Heart left ventricle (tissue), 16 donors: ENCODE results near the gene SFT2D2. TPM values are rescaled to one million over a fixed set of nuclear protein-coding genes. Genes with fewer than 3 reads are reported as not detected.

Source experiments
- ATAC-seq, 4 donors: fragments of 200-7000 bp; cut with Tn5 transposase; one replicate each; pipeline ENCODE4 v1.9.1; 2020 to 2022; ENCODE audit warnings: moderate library complexity in 4 of 4, mild to moderate bottlenecking in 3 of 4, moderate number of reproducible peaks in 1 of 4
- DNase-seq, 5 donors: peaks; one replicate each; pipeline ENCODE4 v3.0.0-alpha.2; 2020
- H3K27ac ChIP-seq, 12 donors: fragments of 200-600 bp; sonication (generic) in 4 of 12; one replicate each; pipeline versions ENCODE4 v1.5.0 to v1.8.0; 2016 to 2022; ENCODE audit warnings: mild to moderate bottlenecking in 2 of 12
- H3K27me3 ChIP-seq, 9 donors: fragments of 200-600 bp; sonication (generic) in 2 of 9; one replicate each; pipeline versions ENCODE4 v1.5.1 to v1.8.0; 2016 to 2022; ENCODE audit warnings: mild to moderate bottlenecking in 3 of 9
- H3K36me3 ChIP-seq, 9 donors: fragments of 200-600 bp; sonication (generic) in 2 of 9; one replicate each; pipeline versions ENCODE4 v1.5.0 to v1.8.0; 2018 to 2022; ENCODE audit warnings: mild to moderate bottlenecking in 2 of 9
- H3K4me1 ChIP-seq, 12 donors: fragments of 200-600 bp; sonication (generic) in 4 of 12; one replicate each; pipeline versions ENCODE4 v1.5.0 to v1.8.0; 2016 to 2022; ENCODE audit warnings: mild to moderate bottlenecking in 3 of 12
- H3K4me3 ChIP-seq, 12 donors: fragments of 200-600 bp; sonication (generic) in 4 of 12; one replicate each; pipeline versions ENCODE4 v1.5.0 to v1.8.0; 2017 to 2022; ENCODE audit warnings: mild to moderate bottlenecking in 9 of 12, moderate library complexity in 4 of 12
- H3K9me3 ChIP-seq, 12 donors: fragments of 200-600 bp; sonication (generic) in 4 of 12; one replicate each; pipeline versions ENCODE4 v1.5.0 to v1.8.0; 2016 to 2022; ENCODE audit warnings: mild to moderate bottlenecking in 1 of 12
- POLR2A ChIP-seq, 2 donors: fragments of 450-650 bp; IDR thresholded peaks; one replicate each; pipeline ENCODE4 v1.6.1; 2017; ENCODE audit warnings: antibody characterized with exemption in 2 of 2, mild to moderate bottlenecking in 2 of 2, moderate library complexity in 2 of 2
- whole genome bisulfite sequencing, 4 donors: extraction: QIAGEN DNeasy Blood & Tissue Kit in 2 of 4; methylation state at CpG; one replicate each; pipeline versions ENCODE4 v1.1.5 to v1.1.7; 2013 to 2018; 5-methylcytosine and 5-hydroxymethylcytosine counted together
- intact Hi-C, 10 donors: fragments of 100-400 bp; cut with DNase I; formaldehyde crosslinking; loops; one replicate each; pipeline versions ENCODE4 v1.11.1 to v1.14.2; 2022
- polyA plus RNA-seq, 2 donors: library from polyadenylated mRNA; stranded (reverse); fragments of 200-250 nt; gene quantifications; one replicate each; pipeline ENCODE4 v1.2.3, GENCODE V29; 2013
- total RNA-seq, 9 donors: library from RNA; depleted of rRNA in 2 of 9; stranded (reverse); fragments of >200 nt in 2 of 9; fragmentation: NEBNext Ultra II Directional in 3 of 9; extraction: Animal tissue kit (Norgen Biotek cat#: 25700) in 3 of 9; gene quantifications; one replicate each; pipeline versions ENCODE4 v1.1.0 to v1.2.4, GENCODE V29; 2016 to 2023
- TF ChIP-seq, protein P1 (sequence below), 12 donors: fragments of 200-600 bp; sonication (generic) in 4 of 12; IDR thresholded peaks; one replicate each; pipeline versions ENCODE4 v1.5.0 to v1.8.0; 2018 to 2022; ENCODE audit warnings: antibody characterized with exemption in 12 of 12, mild to moderate bottlenecking in 5 of 12
- donor health status: ischemic (EF 13 %, LVEDD 7.1; RV severe dilation, severe dysfunction).
- donor health status: healthy with polysubstance abuse.
- donor health status: DM: no; HTN: yes; CAD: no.
- donor health status: DM: no; HTN: no; CAD: no.
- donor health status: ischemic (EF 25% LVEDD 6.9; RV normal size, moderate dysfunction).
- donor health status: ischemic (EF 25% LVEDD 5.7; RV mildly dilated, moderate dysfunction).
- donor health status: healthy.
- donor health status: DM: yes; HTN: yes; CAD: no.
- donor health status: ischemic (EF 35%, LVEDD 5.7; RV mildly dilated, moderate dysfunction).
- donor health status: nonischemic (EF 11% LVEDD 7.7; RV severe dilation, severe dysfunction).
- donor health status: DM: yes; HTN: yes; CAD: no.
- donor health status: PGD.
- donor health status: ischemic (EF 29% LVEDD 5.4; RV normal size, mild dysfunction).
- donor health status: nonischemic (EF 23%, LVEDD 6.1; RV moderate dilation, normal function).

Gene SFT2D2
- total and polyA plus RNA-seq, 11 donors, result 2.7 to 48.7 (median 14.7) TPM

DNA sequence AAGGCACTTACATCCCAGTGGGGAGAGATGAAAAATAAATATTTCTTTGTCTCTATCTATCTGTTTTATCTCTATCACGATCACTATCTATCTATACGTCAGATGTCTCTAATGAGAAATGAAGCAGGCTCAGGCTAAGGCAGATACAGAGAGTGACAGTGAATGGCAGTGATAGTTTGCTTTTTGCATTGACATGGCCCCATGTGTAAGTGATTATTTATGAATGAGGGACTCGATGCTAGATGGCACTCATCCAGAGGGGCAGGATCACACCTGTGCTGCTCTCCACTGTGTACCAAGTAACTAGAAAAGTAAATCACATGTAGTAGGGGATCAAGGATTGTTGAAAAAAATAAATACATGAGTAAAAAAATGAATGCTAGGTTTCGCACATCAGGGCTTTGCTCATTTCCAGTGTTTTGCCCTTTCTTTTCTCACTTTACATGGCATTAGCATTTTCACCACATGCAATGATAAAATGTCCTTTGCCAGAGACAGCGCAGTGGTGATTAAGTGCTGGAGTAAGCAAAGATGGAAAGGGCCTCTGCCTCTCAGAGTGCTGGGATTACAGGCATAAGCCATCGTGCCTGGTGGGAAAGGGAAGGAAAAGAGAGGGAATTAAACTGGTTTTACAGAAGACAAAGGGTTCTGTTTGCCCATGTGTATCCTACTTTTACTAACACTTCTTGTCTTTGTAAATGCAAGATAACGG lies 71.4 kb downstream of the SFT2D2 start:
- Histone ChIP-seq H3K4me3 (no peak overlapping the region), H3K27ac (no peak overlapping the region), H3K36me3 (no peaks in the 10 kb centered on the region), H3K9me3 (no peaks in the 10 kb centered on the region), H3K4me1 (peaks cover 0 to 9% (median 0%) of the 10 kb centered on the region in 12 donors), H3K27me3 (no peaks in the 10 kb centered on the region)
- intact Hi-C loops, result no loop called here
- ATAC-seq (no peak), DNase-seq (no peak)
- TF ChIP-seq, protein P1, sequence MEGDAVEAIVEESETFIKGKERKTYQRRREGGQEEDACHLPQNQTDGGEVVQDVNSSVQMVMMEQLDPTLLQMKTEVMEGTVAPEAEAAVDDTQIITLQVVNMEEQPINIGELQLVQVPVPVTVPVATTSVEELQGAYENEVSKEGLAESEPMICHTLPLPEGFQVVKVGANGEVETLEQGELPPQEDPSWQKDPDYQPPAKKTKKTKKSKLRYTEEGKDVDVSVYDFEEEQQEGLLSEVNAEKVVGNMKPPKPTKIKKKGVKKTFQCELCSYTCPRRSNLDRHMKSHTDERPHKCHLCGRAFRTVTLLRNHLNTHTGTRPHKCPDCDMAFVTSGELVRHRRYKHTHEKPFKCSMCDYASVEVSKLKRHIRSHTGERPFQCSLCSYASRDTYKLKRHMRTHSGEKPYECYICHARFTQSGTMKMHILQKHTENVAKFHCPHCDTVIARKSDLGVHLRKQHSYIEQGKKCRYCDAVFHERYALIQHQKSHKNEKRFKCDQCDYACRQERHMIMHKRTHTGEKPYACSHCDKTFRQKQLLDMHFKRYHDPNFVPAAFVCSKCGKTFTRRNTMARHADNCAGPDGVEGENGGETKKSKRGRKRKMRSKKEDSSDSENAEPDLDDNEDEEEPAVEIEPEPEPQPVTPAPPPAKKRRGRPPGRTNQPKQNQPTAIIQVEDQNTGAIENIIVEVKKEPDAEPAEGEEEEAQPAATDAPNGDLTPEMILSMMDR (IDR thresholded peaks at IDR 0.05), result no peak
- no peak for TF ChIP-seq POLR2A (IDR thresholded peaks at IDR 0.05)
- whole genome bisulfite sequencing, 4 donors, result 84 to 88% (median 86%) methylated on average over 7 of the region's 7 CpGs

DNA sequence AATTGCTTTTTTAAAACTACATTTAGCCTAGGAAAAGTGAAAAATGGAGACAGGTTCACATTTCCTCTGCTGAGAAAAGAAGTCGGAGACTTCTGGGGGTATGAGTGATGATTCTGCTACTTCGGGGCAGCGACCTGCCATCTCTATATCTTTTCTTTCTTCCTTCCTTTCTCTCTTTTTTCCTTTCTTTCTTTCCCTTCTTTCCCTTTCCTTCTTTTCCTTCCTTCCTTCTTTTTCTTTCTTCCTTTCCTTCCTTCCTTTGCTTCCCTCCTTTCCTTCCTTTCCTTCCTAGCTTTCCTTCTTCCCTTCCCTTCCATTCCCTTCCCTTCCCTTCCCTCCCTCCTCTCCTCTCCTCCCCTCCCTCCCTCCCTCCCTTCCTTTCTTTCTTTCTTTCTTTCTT lies 72.6 kb downstream of the SFT2D2 start:
- H3K27ac ChIP-seq, result no peak overlapping the region
- no peaks in the 10 kb centered on the region for H3K9me3 ChIP-seq
- DNase-seq (no peak), ATAC-seq (no peak)
- TF ChIP-seq, protein P1 (IDR thresholded peaks at IDR 0.05), result no peak
- TF ChIP-seq POLR2A (IDR thresholded peaks at IDR 0.05), result no peak
- no peak overlapping the region for H3K4me3 ChIP-seq
- peaks cover 0 to 9% (median 0%) of the 10 kb centered on the region in 12 donors for H3K4me1 ChIP-seq
- whole genome bisulfite sequencing, 4 donors, result 91 to 97% (median 92%) methylated on average over 3 of the region's 3 CpGs
- intact Hi-C loops, result no loop called here
- no peaks in the 10 kb centered on the region for H3K27me3 ChIP-seq
- no peaks in the 10 kb centered on the region for H3K36me3 ChIP-seq

DNA sequence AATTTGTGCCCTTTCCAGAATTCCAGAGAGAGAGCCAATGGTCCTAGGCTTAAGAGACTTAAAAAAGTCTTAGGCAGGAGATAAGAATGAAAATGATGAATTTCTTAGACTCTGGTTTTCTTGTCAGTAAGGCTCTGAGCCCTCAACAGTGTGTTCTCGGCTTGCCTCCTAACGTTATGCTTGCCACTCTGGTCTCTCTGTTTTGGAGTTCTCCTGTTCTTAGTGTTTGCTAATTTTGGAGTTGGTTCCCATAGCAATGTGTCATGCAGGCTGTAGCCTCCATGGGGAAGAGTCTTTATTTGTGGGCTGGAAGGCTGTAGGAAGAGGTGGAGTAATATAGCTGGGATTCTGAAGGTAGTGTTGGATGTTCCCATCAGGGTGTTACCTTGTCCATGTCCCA lies 74.8 kb downstream of the SFT2D2 start:
- no peaks in the 10 kb centered on the region for H3K27me3 ChIP-seq
- H3K36me3 ChIP-seq, result no peaks in the 10 kb centered on the region
- H3K27ac ChIP-seq, result no peak overlapping the region
- no peak for TF ChIP-seq POLR2A (IDR thresholded peaks at IDR 0.05)
- peaks cover 0 to 9% (median 0%) of the 10 kb centered on the region in 12 donors for H3K4me1 ChIP-seq
- no peaks in the 10 kb centered on the region for H3K9me3 ChIP-seq
- intact Hi-C loops, result no loop called here
- no peak for DNase-seq
- no peak overlapping the region for H3K4me3 ChIP-seq
- 29 to 72% (median 50%) methylated on average over 2 of the region's 2 CpGs for WGBS, 4 donors
- ATAC-seq, result peak in 1 of 4 donors; percentile 16

DNA sequence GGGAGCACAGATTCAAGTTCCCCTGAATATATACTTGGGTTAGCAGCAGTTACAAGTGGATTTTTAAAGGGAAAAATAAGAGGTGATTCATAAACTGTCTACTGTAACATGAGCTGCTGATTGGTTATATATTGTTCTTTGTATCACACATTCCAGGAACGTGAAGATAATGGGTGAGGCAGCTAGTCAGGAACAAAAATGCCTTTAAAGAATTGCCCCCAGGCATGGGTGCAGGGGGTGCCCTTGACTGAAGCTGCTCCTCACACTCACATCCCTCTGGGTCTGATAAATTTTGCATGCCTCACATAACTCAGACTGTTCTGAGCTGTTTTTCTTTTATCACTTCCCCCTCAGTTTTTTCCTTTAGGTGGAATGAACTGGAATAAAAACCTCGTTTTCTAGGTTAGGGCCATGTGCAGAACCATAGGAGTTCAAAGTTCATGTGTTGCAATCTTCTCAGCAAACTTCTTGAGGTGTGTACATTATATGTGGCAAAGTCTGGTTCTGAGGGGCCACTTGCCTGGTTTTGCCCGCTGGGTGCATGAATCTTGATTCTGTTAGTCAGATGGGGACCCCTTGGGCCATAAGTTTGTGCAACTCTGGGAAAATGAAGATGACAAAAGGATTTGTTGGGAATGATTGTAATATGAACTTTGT lies 76.0 kb downstream of the SFT2D2 start:
- Histone ChIP-seq H3K36me3 (peaks cover 0 to 4% (median 0%) of the 10 kb centered on the region in 9 donors), H3K27me3 (no peaks in the 10 kb centered on the region), H3K27ac (no peak overlapping the region), H3K9me3 (no peaks in the 10 kb centered on the region), H3K4me1 (peaks cover 0 to 9% (median 0%) of the 10 kb centered on the region in 12 donors), H3K4me3 (no peak overlapping the region)
- 51 to 67% (median 58%) methylated on average over 3 of the region's 3 CpGs for WGBS, 4 donors
- no peak for ATAC-seq
- no peak for DNase-seq
- TF ChIP-seq, protein P1 (IDR thresholded peaks at IDR 0.05), result no peak
- TF ChIP-seq POLR2A (IDR thresholded peaks at IDR 0.05), result no peak
- intact Hi-C loops, result no loop called here

Other genes starting within 250 kb of the SFT2D2 start
- gene GPR161, start 89.1 kb upstream of the SFT2D2 start, total RNA-seq, result 1 to 10 TPM; 1.4 to 4.8 (median 2.4) TPM
- 1 to 10 TPM in 1 of 2 donors, under 1 TPM in 1; 0.95 to 2.8 TPM for gene GPR161, start 89.1 kb upstream of the SFT2D2 start, polyA plus RNA-seq
- 10 to 100 TPM; 26.9 to 39.4 (median 33.0) TPM for gene TIPRL, start 47.0 kb upstream of the SFT2D2 start, total RNA-seq
- gene TIPRL, start 47.0 kb upstream of the SFT2D2 start, polyA plus RNA-seq, result 10 to 100 TPM; 11.8 to 31.7 TPM
- gene TBX19, start 54.9 kb downstream of the SFT2D2 start, total RNA-seq, result 1 to 10 TPM in 1 of 9 donors, under 1 TPM in 7, not detected in 1; 0.19 to 1.3 (median 0.34) TPM
- gene TBX19, start 54.9 kb downstream of the SFT2D2 start, polyA plus RNA-seq, result under 1 TPM; 0.21 to 0.34 TPM